Measurements from ENCODE around the gene GPR21. TPM values are rescaled to one million over a fixed set of nuclear protein-coding genes. Genes with fewer than 3 reads are reported as not detected.

GPR21 gene
- total RNA-seq, 4 donors from 2014 or later: 4.0 to 11.8 (median 5.7) TPM

DNA sequence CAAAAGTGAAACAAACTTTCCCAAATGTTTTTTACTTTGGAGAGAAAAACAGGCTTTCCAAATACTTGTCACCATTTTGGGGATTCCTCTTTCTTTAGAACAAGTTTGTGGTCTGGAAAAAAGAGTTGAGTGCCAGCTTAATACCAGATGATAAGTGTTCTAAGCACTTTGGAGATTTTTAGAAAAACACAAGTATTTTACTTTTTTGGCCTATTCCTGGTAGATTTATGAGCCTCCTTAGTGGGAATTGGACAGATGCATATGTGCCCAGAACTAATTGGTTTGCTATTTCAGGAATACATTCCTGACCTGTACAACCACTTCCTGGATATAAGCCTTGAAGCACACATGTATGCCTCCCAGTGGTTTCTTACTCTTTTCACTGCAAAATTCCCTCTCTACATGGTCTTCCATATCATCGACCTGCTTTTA, 40.5 kb downstream of the GPR21 start:
- TF ChIP-seq POLR2A (IDR thresholded peaks at IDR 0.05): no peak
- TF ChIP-seq, protein P1, sequence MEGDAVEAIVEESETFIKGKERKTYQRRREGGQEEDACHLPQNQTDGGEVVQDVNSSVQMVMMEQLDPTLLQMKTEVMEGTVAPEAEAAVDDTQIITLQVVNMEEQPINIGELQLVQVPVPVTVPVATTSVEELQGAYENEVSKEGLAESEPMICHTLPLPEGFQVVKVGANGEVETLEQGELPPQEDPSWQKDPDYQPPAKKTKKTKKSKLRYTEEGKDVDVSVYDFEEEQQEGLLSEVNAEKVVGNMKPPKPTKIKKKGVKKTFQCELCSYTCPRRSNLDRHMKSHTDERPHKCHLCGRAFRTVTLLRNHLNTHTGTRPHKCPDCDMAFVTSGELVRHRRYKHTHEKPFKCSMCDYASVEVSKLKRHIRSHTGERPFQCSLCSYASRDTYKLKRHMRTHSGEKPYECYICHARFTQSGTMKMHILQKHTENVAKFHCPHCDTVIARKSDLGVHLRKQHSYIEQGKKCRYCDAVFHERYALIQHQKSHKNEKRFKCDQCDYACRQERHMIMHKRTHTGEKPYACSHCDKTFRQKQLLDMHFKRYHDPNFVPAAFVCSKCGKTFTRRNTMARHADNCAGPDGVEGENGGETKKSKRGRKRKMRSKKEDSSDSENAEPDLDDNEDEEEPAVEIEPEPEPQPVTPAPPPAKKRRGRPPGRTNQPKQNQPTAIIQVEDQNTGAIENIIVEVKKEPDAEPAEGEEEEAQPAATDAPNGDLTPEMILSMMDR (IDR thresholded peaks at IDR 0.05): peak in 1 of 6 experiments; percentile 22
- intact Hi-C loops (cut with DNase I): no loop called here
- DNase-seq: no peak
- Histone ChIP-seq H3K36me3 (peaks cover 9 to 13% of the 10 kb centered on the region in 2 donors), H3K27me3 (no peaks in the 10 kb centered on the region), H3K9me3 (no peaks in the 10 kb centered on the region), H3K4me3 (replicated peaks in 1 of 3) (no peak overlapping the region), H3K27ac (peak overlapping the region; percentile 26 to 53 (median 48)), H3K4me1 (peaks cover 26 to 32% of the 10 kb centered on the region in 2 donors)
- 59% methylated on average over 1 of the region's 1 CpG for WGBS, 2 donors

DNA sequence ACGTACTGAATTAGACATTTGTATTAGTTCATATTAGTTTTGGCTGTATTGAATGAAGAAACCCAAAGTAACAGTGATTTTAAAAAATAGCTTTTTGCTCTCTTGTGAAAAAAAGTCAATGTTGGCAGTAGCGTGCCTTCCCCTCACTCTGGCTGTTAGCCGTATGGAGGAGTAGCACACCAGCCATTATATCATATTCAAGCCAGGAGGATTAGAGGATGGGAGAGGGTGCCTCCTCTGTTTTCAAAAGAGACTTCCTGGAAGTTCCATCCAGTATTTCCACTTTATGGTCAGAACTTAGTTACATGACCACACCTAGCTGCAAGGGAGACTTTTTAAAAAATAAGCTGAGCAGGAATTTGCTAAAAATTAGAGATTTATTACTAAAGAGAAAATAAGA, 41.2 kb downstream of the GPR21 start:
- Histone ChIP-seq H3K27ac (peak overlapping the region; percentile 27 to 53 (median 48)), H3K27me3 (no peaks in the 10 kb centered on the region), H3K4me3 (replicated peaks in 1 of 3) (no peak overlapping the region), H3K4me1 (peaks cover 26 to 32% of the 10 kb centered on the region in 2 donors), H3K9me3 (no peaks in the 10 kb centered on the region), H3K36me3 (peaks cover 11 to 16% of the 10 kb centered on the region in 2 donors)
- DNase-seq: no peak
- 84 to 88% methylated on average over 3 of the region's 3 CpGs for WGBS, 2 donors
- intact Hi-C loops (cut with DNase I): no loop called here
- no peak for TF ChIP-seq POLR2A (IDR thresholded peaks at IDR 0.05)
- TF ChIP-seq, protein P1 (IDR thresholded peaks at IDR 0.05): no peak

DNA sequence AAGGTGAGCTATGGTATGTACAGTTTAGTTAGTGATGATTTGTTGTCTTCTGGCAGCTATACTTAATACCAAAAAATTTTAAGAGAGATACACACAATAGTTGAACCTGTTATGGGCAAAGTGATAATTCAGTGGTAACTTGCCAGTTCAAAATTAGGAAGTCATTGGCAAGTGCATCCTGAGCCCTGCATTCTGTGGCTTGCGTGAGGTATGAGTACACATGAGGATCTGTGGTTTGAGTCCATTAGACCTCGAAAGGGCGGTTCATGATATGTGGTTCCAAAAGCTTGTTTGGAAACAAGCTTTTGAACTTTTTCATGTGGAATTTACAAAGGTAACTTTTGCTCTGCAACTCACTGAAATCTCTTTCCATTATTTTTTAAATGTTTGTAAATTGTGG, 47.0 kb downstream of the GPR21 start:
- no peak for TF ChIP-seq POLR2A (IDR thresholded peaks at IDR 0.05)
- TF ChIP-seq, protein P1 (IDR thresholded peaks at IDR 0.05): no peak
- H3K27ac ChIP-seq: no peak overlapping the region
- H3K4me1 ChIP-seq: peaks cover under 1 to 18% of the 10 kb centered on the region in 2 donors
- no peaks in the 10 kb centered on the region for H3K9me3 ChIP-seq
- H3K4me3 ChIP-seq (replicated peaks in 1 of 3): no peak overlapping the region
- H3K27me3 ChIP-seq: no peaks in the 10 kb centered on the region
- no peak for DNase-seq
- 87 to 96% methylated on average over 3 of the region's 3 CpGs for WGBS, 2 donors
- peaks cover 13 to 17% of the 10 kb centered on the region in 2 donors for H3K36me3 ChIP-seq
- intact Hi-C loops (cut with DNase I): loop anchor here (10.0 kb wide), 1 partner anchor 264 kb away; no protein-coding TSS in a partner anchor

DNA sequence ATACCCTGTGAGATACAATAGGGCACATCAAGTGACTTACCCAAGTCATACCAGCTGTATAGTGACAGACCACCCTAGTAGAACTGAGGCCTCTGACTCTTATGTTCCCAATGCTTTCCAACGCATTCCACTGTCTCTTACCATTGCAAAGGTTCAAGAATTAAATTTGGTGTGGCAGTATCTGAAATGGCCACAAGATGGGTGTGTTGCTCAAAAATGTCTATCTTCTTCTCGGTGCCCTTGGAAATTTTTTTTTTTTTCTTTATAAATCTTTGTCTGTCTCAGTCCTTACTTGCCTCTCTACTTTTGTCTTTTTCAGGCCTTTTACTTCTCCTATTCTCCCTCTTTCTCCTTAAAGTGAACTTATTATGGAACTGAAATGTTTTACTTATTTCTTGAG, 48.4 kb downstream of the GPR21 start:
- peak overlapping the region in 2 of 3 donors; percentile 7 to 56 for H3K27ac ChIP-seq
- H3K4me3 ChIP-seq (replicated peaks in 1 of 3): no peak overlapping the region
- DNase-seq: no peak
- no peak for TF ChIP-seq POLR2A (IDR thresholded peaks at IDR 0.05)
- TF ChIP-seq, protein P1 (IDR thresholded peaks at IDR 0.05): peak; percentile 38 to 93 (median 59)
- intact Hi-C loops (cut with DNase I): loop anchor here (10.0 kb wide), 1 partner anchor 263 kb away; no protein-coding TSS in a partner anchor
- 10 to 27% methylated on average over 2 of the region's 2 CpGs for WGBS, 2 donors
- H3K9me3 ChIP-seq: no peaks in the 10 kb centered on the region
- H3K27me3 ChIP-seq: no peaks in the 10 kb centered on the region
- H3K4me1 ChIP-seq: peaks cover 13 to 31% of the 10 kb centered on the region in 2 donors
- H3K36me3 ChIP-seq: peaks cover 10 to 17% of the 10 kb centered on the region in 2 donors

DNA sequence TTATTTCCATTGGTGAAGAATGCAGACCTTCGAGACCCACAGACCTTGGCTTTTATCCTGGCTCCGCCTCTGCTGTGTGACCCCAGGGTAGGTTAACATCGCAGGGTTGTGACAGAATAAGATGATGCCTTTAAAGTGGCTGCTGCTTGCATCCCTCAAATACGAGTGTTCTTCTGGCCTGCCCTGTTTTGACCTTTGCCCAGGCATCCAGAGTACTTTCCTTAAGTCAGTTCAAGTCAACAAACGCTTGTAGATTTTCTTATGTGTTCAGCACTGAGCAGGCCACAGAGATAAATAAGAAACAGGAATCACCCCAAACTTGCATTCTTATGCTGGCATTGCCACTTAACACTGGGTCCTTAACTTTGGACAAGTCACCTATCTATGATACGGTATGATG, 50.2 kb downstream of the GPR21 start:
- Histone ChIP-seq H3K4me3 (replicated peaks in 1 of 3) (no peak overlapping the region), H3K27me3 (no peaks in the 10 kb centered on the region), H3K9me3 (no peaks in the 10 kb centered on the region), H3K36me3 (peaks cover 4 to 7% of the 10 kb centered on the region in 2 donors), H3K27ac (no peak overlapping the region), H3K4me1 (peaks cover 13 to 34% of the 10 kb centered on the region in 2 donors)
- 87 to 91% methylated on average over 6 of the region's 6 CpGs for WGBS, 2 donors
- TF ChIP-seq POLR2A (IDR thresholded peaks at IDR 0.05): no peak
- TF ChIP-seq, protein P1 (IDR thresholded peaks at IDR 0.05): no peak
- intact Hi-C loops (cut with DNase I): loop anchor here (10.0 kb wide), 1 partner anchor 261 kb away; no protein-coding TSS in a partner anchor
- no peak for DNase-seq
